ENCODE results near the gene MACO1. TPM values are rescaled to one million over a fixed set of nuclear protein-coding genes. Genes with fewer than 3 reads are reported as not detected.
"Not testable (repeated sequence)": the region's sequence is repeated elsewhere in the genome, so short reads cannot be mapped to it uniquely, and the experiment has no call there.

MACO1 gene
- total RNA-seq, 2 donors from 2014 or later: 16.3 to 21.6 TPM

DNA sequence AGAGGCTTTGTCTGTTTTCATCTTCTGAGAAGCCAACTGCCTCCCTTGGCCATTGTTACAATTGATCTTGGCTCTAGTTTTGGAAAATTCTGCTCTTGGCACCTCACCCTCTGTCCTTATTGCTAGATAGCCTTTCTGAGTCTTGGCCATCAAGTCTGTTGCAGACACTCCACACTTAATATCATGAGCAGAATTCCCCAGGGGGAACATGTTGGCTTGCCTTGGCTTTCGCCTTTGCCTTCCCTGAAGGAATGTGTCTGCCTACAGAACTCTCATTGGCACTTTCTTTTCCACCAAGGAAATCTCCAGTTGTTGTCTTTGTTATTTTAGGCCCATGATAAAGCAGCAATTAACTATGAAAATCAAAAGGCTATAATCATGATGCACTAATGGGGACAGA is 70.0 kb downstream of the MACO1 start:
- ATAC-seq: no peak
- DNase-seq: no peak
- Mint-ChIP-seq H3K36me3 (ENCODE audit: low read depth) (peaks cover 2% of the 10 kb centered on the region), H3K4me3 (no peak overlapping the region), H3K4me1 (peaks cover 11% of the 10 kb centered on the region), H3K27me3 (no peaks in the 10 kb centered on the region), H3K27ac (peak overlapping the region; percentile 75)
- H3K9me3 ChIP-seq (ENCODE audit: control insufficient read depth, low read length, poor library complexity, severe bottlenecking): no peaks in the 10 kb centered on the region

DNA sequence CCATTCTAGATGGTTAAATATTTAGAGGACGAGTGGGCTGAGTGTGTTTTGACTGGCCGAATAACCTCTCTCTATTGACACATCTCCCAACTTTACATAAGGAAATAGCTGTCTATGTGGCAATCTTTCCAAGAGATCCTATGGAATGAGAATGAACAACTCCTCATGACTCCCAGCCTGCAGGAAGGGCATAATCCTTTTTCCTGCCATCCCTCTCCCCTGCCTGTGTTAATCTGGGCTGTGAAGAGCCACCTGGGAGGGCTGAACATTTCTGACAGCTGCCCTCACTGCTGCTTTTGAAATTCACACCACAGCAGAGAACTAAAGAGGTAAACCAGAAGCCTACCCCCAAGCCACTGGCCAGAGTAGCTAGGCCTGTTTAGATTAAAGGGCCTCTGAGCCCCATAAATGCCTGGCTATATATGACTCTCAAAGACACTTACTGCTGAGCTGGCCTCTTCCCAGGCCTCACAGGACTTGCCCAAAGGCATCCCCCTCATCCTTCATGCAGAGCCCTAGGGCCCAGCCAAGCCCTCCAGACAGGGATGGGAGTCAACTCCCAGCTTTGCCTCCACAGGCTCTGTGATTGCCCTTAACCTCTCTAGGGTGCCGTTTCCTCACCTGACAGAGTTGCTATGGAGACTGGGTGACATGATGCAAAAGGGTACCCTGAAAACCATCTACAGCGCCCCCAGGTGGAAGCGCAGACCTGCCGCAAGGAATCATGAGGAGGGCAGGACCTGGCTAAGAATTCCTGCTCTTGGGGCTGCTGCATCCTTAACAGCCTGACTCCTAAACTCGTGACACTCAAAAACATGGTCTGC is 70.8 kb downstream of the MACO1 start:
- no peaks in the 10 kb centered on the region for H3K9me3 ChIP-seq (ENCODE audit: control insufficient read depth, low read length, poor library complexity, severe bottlenecking)
- Mint-ChIP-seq H3K27ac (peak overlapping the region; percentile 75), H3K4me3 (no peak overlapping the region), H3K27me3 (no peaks in the 10 kb centered on the region), H3K4me1 (peaks cover 16% of the 10 kb centered on the region), H3K36me3 (ENCODE audit: low read depth) (peaks cover under 1% of the 10 kb centered on the region)
- DNase-seq (peak in 1 of 3 donors; percentile 14), ATAC-seq (no peak)

DNA sequence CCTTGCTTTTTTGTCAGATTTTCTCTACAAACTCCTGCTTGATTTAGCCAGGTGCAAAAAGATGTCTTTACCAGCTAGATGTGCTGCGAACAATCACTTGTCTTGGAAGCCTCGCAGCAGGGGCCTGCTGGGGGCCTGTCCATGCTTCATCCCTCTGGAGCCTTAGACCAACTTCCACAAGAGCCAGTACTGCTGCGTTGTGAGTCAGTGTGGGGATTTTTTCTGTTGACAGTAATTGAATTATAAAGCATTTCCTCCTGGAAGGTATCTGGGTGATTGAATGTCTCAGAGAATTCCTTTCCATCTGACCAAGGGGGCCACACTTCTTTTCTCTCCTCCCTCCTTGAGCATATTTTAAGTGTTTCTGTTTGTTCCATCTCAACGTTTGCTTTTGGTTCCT is 72.3 kb downstream of the MACO1 start:
- H3K36me3 Mint-ChIP-seq (ENCODE audit: low read depth): no peaks in the 10 kb centered on the region
- peaks cover 15% of the 10 kb centered on the region for H3K4me1 Mint-ChIP-seq
- no peaks in the 10 kb centered on the region for H3K9me3 ChIP-seq (ENCODE audit: control insufficient read depth, low read length, poor library complexity, severe bottlenecking)
- H3K4me3 Mint-ChIP-seq: no peak overlapping the region
- ATAC-seq (no peak), DNase-seq (no peak)
- no peak overlapping the region for H3K27ac Mint-ChIP-seq
- H3K27me3 Mint-ChIP-seq: no peaks in the 10 kb centered on the region

DNA sequence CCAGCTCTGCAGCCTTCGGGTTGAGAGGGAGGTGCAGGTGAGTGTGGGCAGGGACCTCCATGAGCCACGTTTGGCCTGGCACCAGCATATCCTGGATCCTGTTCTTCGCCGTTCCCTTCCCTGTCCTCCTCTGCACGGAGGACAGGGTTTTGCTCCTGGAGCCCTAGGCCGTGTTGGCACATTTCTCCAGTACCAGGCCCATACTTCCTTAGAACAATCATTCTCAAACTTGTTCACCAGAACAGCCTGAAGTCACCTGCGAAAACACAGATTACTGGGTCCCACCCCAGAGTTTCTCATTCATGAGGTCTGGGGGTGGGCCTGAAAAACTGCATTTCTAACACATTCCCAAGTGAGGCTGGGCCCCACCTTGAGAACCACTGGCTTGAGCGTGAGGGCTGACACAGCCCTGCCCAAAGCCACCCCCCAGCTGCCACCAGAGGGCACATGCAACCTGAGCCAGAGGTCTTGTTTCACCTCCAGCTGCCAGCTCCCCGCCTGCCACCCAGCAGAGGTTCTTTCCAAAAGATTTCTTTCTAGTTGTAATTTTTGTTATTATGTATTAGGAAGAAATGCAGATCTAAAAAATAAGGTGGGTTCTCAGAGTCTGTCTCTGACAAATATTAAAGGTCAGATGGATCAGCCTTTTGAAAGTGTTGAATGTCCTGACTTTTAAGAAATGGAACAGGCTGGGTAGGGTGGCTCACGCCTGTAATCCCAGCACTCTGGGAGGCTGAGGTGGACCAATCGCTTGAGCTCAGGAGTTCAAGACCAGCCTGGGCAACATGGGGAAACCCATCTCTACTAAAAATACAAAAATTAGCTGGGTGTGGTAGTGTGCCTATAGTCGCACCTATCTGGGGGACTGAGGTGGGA is 73.1 kb downstream of the MACO1 start:
- no peaks in the 10 kb centered on the region for H3K9me3 ChIP-seq (ENCODE audit: control insufficient read depth, low read length, poor library complexity, severe bottlenecking)
- H3K27ac Mint-ChIP-seq: peak overlapping the region; percentile 71
- peaks cover 15% of the 10 kb centered on the region for H3K4me1 Mint-ChIP-seq
- H3K36me3 Mint-ChIP-seq (ENCODE audit: low read depth): no peaks in the 10 kb centered on the region
- H3K27me3 Mint-ChIP-seq: no peaks in the 10 kb centered on the region
- no peak overlapping the region for H3K4me3 Mint-ChIP-seq
- DNase-seq (peak; percentile 43 to 70 (median 48)), ATAC-seq (peak; percentile 95)

DNA sequence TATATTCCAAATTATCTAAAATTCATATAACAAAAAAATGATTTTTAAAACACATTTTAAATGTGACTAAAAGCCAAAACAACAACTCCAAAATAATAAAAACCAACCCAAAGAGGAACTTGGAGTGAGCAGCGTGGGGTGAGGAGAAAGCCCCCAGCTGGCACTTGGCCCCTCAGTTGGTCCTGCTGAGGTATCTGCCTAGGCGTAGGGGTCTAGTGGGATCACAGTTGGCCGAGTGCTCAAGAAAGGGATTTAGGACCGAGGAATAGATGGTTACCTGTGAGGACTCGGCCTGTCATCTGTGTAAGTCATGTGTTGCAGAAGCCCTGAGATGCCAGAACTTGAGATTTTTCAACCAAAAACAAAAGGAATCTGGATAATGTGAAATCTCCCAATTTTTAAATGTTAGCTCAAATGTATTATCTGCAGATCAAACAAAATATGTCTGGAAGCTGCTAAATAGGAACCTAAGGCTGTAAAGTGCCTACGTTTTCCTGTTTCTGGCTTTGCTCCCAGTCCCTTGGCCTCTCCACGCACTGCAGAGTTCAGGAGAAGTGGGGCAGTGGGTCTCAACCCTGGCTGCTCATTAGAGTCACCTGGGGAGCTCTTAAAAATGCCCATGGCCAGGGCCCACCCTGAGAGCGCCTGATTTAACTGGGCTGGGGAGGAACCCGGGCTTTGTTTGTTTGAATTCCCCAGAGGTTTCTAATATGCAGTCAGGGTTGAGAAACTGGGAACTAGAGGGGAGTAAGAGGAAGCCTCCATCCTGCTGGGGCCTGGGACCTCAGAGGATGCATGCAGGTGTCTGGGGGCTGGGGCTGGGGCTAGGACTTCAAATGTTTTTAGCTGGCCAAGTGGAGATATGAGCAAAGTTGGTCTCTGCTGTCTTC is 74.3 kb downstream of the MACO1 start:
- H3K4me1 Mint-ChIP-seq: peaks cover 15% of the 10 kb centered on the region
- DNase-seq (no peak), ATAC-seq (no peak)
- H3K27me3 Mint-ChIP-seq: no peaks in the 10 kb centered on the region
- no peaks in the 10 kb centered on the region for H3K36me3 Mint-ChIP-seq (ENCODE audit: low read depth)
- H3K9me3 ChIP-seq (ENCODE audit: control insufficient read depth, low read length, poor library complexity, severe bottlenecking): no peaks in the 10 kb centered on the region
- peak overlapping the region; percentile 70 for H3K27ac Mint-ChIP-seq
- H3K4me3 Mint-ChIP-seq: no peak overlapping the region

DNA sequence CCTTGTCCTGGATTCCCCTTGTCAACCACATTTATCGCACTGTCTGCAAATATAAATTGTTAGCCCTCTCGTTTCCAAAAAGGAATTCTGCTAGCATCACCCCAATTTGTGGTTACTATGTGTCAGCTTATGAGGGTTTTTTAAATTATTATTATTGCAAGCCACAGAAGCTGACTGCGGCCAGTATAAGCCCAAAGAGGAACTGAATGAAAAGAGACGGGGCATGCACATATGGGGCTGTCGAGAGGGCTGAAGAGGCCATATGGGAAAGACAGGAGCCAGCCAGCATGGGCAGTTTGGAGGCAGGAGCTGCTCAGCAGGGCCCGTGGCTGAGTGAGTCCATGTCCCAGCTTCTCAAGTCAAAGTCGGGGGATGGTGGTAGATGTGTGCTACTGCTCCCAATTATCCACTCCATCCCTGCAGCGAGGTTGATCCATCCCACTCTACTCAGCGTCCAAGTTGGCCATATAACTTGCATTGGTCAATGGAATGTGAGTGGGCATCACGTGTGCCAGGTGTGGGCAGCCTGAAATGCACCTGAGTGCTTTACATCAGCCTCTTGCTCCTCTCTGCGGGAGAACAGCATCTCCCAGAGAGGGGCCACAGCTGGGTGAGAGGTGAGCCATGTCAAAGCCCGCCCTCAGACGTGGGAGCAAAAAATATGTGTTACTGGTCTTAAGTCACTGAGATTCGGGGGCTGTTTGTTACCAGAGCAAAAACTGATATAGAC is 75.1 kb downstream of the MACO1 start:
- Mint-ChIP-seq H3K4me3 (peak overlapping the region; percentile 72), H3K27me3 (no peaks in the 10 kb centered on the region), H3K36me3 (ENCODE audit: low read depth) (no peaks in the 10 kb centered on the region), H3K27ac (peak overlapping the region; percentile 70), H3K4me1 (peaks cover 11% of the 10 kb centered on the region)
- H3K9me3 ChIP-seq (ENCODE audit: control insufficient read depth, low read length, poor library complexity, severe bottlenecking): no peaks in the 10 kb centered on the region
- no peak for DNase-seq
- ATAC-seq: no peak

DNA sequence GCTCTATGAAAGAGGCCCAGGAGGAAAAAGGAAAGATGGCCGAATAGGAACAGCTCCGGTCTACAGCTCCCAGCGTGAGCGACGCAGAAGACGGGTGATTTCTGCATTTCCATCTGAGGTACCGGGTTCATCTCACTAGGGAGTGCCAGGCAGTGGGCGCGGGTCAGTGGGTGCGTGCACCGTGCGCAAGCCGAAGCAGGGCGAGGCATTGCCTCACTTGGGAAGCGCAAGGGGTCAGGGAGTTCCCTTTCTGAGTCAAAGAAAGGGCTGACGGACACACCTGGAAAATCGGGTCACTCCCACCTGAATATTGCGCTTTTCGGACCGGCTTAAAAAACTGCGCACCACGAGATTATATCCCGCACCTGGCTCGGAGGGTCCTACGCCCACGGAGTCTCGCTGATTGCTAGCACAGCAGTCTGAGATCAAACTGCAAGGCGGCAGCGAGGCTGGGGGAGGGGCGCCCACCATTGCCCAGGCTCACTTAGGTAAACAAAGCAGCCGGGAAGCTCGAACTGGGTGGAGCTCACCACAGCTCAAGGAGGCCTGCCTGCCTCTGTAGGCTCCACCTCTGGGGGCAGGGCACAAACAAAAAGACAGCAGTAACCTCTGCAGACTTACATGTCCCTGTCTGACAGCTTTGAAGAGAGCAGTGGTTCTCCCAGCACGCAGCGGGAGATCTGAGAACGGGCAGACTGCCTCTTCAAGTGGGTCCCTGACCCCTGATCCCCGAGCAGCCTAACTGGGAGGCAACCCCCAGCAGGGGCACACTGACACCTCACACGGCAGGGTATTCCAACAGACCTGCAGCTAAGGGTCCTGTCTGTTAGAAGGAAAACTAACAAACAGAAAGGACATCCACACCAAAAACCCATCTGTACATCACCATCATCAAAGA is 76.1 kb downstream of the MACO1 start:
- peak overlapping the region; percentile 72 for H3K4me3 Mint-ChIP-seq
- peaks cover 11% of the 10 kb centered on the region for H3K4me1 Mint-ChIP-seq
- not testable (repeated sequence) for ATAC-seq; H3K27me3 Mint-ChIP-seq; DNase-seq; H3K36me3 Mint-ChIP-seq (ENCODE audit: low read depth); H3K9me3 ChIP-seq (ENCODE audit: control insufficient read depth, low read length, poor library complexity, severe bottlenecking)
- peak overlapping the region; percentile 70 for H3K27ac Mint-ChIP-seq

DNA sequence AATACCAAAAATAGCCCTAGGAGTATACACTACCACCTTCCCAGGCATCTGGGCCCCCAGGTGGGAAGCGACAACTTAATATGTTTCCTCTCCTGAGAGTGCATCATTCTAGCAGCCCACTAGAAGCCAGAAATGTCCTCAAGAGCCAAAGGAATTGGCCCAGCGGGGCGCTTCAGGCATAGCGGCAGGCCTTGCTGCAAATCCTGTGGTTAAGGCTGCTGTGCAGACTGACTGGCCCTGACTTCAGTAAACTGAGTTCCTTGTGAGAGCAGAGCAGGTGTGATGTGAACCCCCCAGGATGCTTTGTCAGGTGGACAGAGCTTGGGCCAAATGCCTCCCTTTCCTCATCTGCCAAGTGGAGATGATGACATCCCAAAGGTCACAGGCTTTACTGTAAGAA is 83.0 kb downstream of the MACO1 start:
- DNase-seq (no peak), ATAC-seq (no peak)
- Mint-ChIP-seq H3K27ac (no peak overlapping the region), H3K27me3 (no peaks in the 10 kb centered on the region), H3K36me3 (ENCODE audit: low read depth) (no peaks in the 10 kb centered on the region), H3K4me1 (peaks cover 4% of the 10 kb centered on the region), H3K4me3 (no peak overlapping the region)
- no peaks in the 10 kb centered on the region for H3K9me3 ChIP-seq (ENCODE audit: control insufficient read depth, low read length, poor library complexity, severe bottlenecking)

DNA sequence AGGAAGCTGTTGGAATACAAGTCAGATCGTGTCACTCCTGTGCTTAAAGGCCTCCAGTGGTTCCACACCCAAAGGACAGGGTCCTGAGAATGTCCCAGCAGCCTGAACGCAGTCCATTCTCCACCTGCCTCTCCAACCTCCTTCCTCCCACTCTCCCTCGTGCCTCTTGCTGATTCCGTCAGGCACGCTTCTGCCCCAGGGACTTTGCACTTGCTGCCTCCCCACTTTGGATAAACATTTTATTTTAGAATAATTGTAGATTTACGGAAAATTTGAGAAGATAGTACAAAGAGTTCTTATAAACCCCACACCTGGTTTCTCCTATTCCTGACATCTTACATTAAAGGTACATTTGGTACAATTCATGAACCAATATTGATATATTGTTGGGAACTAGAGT is 84.3 kb downstream of the MACO1 start:
- DNase-seq (no peak), ATAC-seq (no peak)
- peaks cover 4% of the 10 kb centered on the region for H3K4me1 Mint-ChIP-seq
- no peaks in the 10 kb centered on the region for H3K9me3 ChIP-seq (ENCODE audit: control insufficient read depth, low read length, poor library complexity, severe bottlenecking)
- H3K27me3 Mint-ChIP-seq: no peaks in the 10 kb centered on the region
- H3K27ac Mint-ChIP-seq: peak overlapping the region; percentile 51
- no peak overlapping the region for H3K4me3 Mint-ChIP-seq
- no peaks in the 10 kb centered on the region for H3K36me3 Mint-ChIP-seq (ENCODE audit: low read depth)

DNA sequence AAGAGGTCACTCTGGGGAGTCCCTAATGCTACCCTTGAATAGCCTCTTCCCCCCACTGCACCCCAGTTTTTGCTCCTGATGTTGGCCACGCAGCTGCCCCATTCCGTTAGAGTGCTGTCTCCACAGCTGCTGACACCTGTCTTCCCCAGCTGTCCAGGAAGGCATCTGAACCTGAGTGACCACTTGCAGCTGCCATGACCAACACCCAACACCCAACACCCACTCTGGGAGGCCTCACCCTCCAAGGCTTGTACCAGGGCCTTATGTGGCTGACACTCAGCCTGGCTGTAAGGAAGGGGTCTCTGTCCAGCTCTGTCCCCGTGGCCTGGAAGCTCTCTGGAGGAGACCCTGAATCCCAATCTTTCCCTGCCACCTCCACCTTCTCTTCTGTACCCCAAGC is 86.0 kb downstream of the MACO1 start:
- ATAC-seq: no peak
- H3K4me1 Mint-ChIP-seq: peaks cover 11% of the 10 kb centered on the region
- no peaks in the 10 kb centered on the region for H3K9me3 ChIP-seq (ENCODE audit: control insufficient read depth, low read length, poor library complexity, severe bottlenecking)
- no peaks in the 10 kb centered on the region for H3K27me3 Mint-ChIP-seq
- H3K36me3 Mint-ChIP-seq (ENCODE audit: low read depth): no peaks in the 10 kb centered on the region
- no peak overlapping the region for H3K27ac Mint-ChIP-seq
- no peak for DNase-seq
- H3K4me3 Mint-ChIP-seq: no peak overlapping the region

DNA sequence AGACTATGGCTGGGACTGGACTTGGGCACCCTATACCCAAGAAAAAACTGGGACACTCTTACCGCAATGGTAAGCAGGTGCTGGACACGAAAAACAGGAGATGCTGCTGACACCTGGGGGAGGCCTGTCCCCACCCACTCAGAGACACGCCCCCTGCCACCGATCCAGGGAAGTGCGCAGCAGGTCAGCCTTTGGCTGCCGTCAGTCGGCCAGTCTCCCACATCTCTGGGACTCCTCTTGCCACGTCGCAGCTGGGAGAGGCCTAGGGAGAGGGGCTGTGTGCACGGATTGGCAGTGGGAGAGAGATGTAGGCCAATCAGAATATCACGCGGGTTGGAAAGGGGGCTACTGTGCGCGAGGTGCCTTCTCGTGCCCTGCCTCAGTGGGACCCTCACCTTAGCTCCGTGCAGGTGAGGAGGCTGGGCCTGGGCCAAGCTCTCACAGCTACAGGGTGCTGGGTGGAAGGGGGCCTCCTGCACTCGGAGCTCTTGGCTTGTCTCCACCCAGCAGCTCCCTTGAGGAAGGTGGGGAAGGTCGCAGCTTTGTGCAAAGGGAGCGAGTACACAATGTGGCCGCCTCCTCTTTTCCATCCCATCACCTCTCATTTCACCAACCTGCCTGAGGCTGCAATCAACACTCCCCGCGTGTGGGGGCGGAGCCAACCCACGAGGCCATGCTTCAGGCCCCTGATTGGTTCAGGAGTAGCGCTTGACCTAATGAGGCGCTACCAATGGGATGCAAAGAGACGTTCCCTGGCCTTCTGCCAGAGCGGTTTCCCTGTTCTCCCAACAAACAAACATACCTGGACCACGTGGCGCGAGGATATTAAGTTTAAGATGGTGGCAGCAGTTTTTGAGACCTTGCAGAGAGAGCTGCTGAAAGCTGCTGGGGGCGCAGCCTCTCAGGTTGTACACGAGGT is 87.0 kb downstream of the MACO1 start:
- H3K27me3 Mint-ChIP-seq: no peaks in the 10 kb centered on the region
- H3K4me1 Mint-ChIP-seq: peaks cover 11% of the 10 kb centered on the region
- ATAC-seq: no peak

More for the DNA sequence above, 87.0 kb downstream of the MACO1 start:
- H3K36me3 Mint-ChIP-seq (ENCODE audit: low read depth): no peaks in the 10 kb centered on the region
- H3K27ac Mint-ChIP-seq: no peak overlapping the region
- H3K9me3 ChIP-seq (ENCODE audit: control insufficient read depth, low read length, poor library complexity, severe bottlenecking): no peaks in the 10 kb centered on the region
- H3K4me3 Mint-ChIP-seq: no peak overlapping the region
- DNase-seq: no peak

Data from T-helper 17 cell (primary cell).